HG02623 (cell line): ENCODE results near the gene LRRC8D.
"Not testable (repeated sequence)": the region's sequence is repeated elsewhere in the genome, so short reads cannot be mapped to it uniquely, and the experiment has no call there.

Experiments
- ATAC-seq: cut with Tn5 transposase; IDR thresholded peaks from one replicate; pipeline ENCODE4 v1.9.1; 2021; ENCODE audit warnings: moderate library complexity; ENCODE audit not compliant: unreplicated experiment

LRRC8D gene

DNA sequence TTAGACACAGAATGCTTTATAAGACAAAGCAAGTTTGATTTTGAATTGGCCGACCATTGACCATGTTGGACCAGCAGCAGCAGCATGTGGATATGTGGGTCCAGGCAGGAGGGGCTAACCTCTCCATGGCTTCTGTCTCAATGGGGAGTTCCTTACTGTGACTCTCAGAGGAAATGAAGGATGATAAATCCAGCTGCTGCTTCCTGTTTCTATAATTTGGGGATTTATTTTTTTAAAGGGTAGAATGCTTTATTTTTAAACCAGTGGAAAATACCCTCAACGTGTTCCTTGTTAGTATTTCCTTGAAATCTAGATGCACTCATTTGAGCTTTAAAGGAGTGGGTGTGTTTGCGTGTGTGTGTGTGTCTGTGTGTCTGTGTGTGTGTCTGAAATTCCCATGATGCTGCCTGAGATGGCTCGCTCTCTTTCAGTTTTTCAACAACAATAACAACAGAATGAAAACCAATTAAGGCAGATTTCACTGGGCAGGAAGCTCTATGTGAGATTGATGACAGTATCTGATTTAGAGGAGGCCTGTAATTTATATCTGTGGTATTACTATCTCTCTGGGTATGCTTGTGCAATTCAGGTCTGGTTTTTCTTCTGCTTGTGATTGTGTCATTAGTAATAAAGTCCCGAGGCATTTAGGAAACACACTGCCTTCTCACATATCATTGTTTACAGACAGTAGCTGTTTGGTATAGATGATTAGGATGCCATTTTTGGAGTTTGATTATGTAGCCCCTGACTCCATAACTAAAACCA lies 88.0 kb downstream of the LRRC8D start:
- ATAC-seq, result no peak

DNA sequence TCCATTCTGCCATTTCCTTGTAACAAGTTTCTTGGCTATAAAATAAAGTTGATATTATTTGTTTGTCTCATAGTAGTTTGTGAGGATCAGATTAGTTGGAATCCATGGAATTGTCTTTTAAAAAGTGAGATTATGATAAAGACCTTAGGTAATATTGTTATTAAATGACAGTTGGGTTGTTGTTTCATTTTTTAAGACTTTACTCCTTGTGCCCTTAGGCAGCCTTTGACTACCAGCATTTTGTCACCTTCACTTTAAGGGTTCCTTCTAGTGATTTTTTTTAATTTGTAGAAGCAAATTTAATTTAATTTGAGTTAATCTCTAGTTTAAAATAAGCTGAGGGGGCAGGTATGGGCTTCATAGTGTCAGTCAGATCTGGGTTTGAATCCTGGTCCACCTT lies 89.4 kb downstream of the LRRC8D start:
- no peak for ATAC-seq

- ATAC-seq, result no peak
Observed at GRCh38 chr1:89910780-89911179, 89.9 kb downstream of the LRRC8D start.

DNA sequence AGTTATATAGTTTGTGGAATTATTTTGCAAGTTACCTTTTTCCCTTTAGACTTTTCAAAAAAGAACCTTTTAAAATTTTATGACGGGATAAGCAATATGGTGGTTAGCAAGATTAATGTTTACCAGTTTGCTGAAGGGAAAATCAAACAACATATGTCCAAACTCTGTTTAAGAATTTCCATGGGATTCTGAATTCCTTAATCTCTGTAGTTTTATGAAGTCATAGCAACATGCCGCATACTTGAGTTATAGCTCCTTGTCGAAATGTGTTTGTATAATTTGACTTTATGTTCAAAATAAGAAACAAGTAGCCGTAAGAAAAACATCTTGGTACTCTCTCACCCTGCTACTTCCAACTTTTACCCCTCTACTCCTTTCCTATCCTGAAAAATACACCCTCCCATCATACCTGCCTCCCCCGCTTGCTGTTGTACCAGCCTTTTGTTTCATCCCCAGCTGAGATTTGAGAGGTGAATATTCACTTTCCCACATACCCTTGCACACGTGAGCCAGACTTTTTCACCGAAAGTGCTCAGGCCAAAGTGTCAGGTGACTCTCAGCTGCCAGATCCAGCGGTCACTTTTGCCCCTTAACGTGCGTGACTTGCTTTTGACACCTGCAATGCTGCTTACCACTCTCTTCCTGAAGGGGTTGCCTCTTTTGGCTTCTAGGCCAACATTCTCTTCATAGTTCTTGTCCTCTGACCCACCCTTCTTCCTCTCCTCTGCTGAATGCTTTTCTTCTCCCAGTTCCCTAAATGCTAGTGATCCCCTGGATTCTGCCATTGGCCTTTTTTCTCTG lies 90.6 kb downstream of the LRRC8D start:
- ATAC-seq, result no peak

DNA sequence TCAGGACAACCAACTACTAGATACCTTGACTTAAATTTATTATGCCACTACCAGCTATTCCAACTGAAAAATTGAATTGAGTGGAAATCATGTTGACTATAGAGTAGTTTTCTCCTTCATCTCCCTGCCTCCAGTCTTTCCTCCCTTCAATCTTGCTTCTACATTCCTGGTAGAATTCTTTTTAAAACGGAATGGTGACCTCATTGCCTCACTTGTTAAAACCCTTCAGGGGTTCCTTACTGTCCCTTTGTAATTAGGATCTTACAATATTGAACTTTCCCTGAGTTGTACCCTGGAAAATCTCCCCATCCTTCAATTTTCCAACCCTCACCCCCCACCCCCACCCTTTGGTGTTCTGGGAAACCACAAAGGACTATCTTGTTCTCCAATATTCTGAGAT lies 91.2 kb downstream of the LRRC8D start:
- no peak for ATAC-seq

GRCh38 chr1:89913353-89914095 lies 92.7 kb downstream of the LRRC8D start:
- no peak for ATAC-seq

GRCh38 chr1:89917353-89917752 lies 96.5 kb downstream of the LRRC8D start:
- ATAC-seq, result no peak

DNA sequence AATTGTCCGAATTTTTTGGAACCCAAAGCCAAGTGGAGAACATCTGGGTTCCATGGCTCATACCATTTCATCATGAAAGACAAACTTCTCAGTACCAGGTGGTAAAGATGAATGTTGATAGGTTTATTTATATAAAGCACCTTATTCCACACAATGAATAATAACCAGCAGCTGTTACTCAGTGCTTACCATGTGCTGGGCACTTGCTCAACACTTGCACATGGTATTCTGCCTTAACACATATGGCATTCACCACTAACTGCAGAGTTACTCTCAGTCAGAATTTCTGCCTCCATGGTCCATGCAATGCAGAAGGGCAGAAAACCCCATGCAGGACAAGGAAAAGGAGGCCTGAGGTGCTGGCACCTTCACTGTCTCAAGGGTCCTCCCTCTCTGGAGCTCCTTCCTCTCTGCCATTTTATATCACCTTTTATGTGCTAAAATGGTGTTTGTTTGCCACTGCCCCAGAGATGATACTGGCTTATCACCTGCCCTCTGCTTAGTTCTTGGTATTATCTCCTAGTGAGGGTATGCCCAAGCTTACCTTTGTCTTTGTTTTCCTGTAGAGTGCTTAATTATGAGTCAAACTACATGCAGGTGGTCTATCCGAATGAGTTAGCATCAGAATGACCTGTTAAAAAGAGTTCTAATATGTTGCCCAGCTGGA lies 97.4 kb downstream of the LRRC8D start:
- no peak for ATAC-seq

GRCh38 chr1:89918794-89919155 lies 97.9 kb downstream of the LRRC8D start:
- no peak for ATAC-seq

DNA sequence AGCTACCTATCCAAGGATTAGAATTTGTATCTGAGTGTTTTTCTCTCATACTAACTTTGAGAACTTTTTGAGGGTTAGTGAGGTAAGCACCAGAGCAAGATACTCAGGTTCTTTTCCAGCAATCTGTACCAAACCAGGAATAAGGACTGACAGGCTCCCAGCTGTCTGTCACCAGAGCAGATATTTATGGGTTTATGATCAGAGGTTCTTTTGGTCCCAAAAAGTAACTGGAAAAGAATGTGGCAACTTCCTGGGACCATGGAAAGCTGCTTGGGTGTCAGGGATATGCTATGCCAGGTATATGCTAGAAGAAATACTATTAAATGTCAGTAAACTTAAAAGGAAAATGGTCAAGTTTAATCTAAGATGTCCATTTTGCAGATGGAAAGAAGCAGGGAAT lies 98.3 kb downstream of the LRRC8D start:
- no peak for ATAC-seq

DNA sequence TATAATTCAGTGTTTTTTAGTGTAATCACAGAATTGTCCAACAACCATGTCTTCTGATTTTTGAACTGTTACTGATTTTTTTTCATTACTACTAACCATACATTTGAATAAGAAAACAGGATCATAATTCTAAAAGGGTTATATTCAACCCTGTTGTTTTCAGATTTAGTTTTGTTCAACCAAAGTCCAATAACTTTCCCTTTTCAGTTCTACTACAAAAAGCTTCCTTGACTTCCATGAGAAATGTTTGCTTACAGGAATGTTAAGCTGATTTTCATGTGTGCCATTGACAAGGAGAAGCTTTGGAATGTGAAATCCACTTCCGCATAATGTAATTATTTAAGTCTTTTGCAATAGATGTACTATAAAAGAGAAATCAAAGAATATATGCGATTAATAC lies 102.1 kb downstream of the LRRC8D start:
- ATAC-seq, result no peak

DNA sequence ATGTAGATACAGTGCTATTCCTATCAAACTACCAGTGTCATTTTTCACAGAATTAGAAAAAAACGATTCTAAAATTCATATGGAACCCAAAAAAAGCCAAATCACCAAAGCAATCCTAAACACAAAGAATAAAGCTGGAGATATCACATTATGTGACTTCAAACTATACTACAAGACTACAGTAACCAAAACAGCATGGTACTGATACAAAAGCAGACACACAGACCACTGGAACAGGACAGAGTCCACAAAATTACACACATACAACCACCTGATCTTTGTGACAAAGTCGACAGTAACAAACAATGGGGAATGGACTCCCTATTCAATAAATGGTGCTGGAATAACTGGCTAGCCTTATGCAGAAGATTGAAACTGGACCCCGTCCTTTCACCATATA lies 102.7 kb downstream of the LRRC8D start:
- ATAC-seq, result no peak

DNA sequence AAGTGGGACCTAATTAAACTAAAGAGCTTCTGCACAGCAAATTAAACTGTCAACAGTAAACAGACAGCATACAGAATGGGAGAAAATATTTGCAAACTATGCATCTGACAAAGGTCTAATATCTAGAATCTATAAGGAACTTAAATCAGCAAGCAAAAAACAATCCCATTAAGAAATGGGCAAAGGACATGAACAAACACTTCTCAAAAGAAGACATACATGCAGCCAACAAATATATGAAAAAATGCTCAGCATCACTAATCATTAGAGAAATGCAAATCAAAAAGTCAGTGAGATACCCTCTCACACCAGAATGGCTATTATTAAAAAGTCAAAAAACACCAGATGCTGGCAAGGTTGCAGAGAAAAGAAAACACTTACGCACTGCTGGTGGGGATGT lies 103.2 kb downstream of the LRRC8D start:
- not testable (repeated sequence) for ATAC-seq

DNA sequence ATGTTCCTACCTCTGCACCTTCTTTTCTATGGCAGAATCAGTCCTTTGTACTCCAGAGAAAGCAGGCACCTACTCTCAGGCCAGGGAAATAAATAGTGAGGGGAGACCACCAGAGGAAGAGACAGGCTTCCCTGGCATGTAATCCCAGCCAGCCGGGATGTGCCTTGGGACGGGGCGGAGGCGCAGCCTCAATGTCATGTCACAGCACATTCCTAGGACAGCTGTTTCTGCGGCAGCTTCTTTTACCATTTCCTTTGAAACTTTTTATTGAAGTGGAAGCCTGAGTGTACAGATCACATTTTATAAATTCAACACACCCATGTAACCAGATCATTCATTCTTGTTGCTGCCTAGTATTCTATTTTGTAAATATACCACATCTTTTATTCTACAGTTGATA lies 106.2 kb downstream of the LRRC8D start:
- ATAC-seq, result no peak

GRCh38 chr1:89927478-89927877 lies 106.6 kb downstream of the LRRC8D start:
- ATAC-seq, result no peak

GRCh38 chr1:89928506-89928905 lies 107.7 kb downstream of the LRRC8D start:
- ATAC-seq, result no peak

DNA sequence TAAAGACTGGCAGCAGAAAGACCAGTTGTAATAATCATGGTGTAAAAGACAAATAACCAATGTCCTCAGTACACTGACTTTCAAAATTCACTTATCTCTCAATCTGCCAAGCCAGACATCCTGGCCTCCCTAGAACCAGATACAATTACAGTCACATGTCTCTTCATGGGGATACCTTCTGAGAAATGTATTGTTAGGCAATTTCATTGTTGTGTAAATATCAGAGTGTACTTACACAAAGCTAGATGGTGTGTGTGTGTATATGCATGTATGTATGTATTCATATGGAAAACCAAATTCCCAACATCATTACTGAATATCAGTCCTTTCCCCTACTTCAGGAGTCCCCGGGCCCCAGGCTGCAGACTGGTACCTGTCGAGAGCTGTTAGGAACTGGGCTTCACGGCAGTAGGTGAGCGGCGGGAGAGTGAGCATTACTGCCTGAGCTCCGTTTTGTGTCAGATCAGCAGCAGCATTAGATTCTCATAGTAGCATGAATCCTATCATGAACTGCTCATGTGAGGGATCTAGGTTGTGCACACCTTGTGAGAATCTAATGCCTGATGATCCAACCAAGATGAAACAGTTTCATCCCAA lies 108.7 kb downstream of the LRRC8D start:
- ATAC-seq, result no peak

GRCh38 chr1:89930579-89930978 lies 109.7 kb downstream of the LRRC8D start:
- no peak for ATAC-seq

DNA sequence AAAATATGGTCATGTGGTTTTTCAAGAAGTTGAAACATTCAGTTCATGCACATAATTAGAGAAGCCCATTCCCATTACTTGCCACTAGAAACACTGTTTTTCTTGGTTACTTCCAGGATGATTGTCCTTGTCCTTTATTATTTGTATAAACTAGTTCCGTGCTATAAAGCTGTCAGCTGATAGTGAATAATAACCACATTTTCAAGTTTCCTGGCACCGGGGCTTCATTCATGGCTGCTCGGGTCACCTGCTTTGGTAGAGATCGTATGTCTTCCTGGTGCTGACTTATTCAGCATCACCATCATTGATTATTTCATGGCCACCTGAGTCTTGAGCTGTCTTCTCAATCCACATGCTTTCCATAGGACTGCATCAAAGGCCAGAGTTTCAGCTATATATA lies 111.1 kb downstream of the LRRC8D start:
- no peak for ATAC-seq

DNA sequence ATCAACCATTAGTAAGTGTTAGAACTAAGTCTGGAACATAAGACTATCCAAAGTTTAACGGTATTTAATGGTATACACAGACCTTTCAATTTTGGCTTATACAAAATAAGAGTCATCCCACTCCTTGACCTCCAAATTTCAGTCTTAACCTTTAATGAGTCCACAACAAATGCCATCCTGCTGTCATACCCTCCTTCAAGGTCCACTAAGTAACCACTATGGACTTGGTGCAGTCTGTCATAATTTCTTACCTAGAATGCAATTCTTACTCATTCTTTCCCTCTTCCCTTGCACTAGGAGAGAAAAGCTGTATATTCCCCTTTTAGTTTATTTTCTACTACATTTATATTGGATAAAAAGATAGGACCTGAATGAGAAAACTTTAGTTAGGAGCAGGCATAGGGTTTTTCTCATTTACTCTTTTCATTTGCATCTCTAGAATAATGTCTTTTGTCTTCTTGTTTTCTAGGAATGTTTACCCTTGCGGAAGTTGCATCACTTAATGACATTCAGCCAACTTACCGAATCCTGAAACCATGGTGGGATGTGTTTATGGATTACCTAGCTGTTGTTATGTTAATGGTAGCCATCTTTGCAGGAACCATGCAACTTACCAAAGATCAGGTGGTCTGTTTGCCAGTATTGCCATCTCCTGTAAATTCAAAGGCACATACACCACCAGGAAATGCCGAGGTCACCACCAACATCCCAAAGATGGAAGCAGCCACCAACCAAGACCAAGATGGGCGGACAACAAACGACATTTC lies 111.9 kb downstream of the LRRC8D start:
- no peak for ATAC-seq
